ENCODE data around the gene GGT6. TPM values are rescaled to one million over a fixed set of nuclear protein-coding genes. Genes with fewer than 3 reads are reported as not detected.

Gene GGT6
- polyA plus RNA-seq, 1 donor (not counting 4 experiments of a cell fraction or from before 2014, with no cell fraction given) = 0.93 TPM

DNA sequence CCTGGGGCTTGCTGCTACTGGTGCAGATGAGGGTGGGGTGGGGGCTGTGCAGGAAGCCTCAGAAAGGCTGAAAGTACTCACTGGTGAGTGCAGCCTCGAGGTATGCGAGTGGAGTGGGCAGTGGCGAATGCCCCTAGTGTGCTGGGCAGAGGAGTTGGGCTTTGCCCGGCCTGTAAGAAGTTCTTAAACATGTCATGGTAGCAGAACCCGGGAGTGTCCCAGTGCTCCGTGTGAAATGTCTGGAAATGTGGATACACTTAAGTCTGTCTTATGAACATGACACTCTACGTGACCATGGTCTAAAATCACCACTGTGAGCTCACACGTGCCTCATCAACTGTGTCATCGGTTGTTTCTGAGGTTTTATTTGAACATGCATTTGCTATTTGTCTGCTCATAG, 25.7 kb upstream of the GGT6 start:
- H3K79me2 ChIP-seq (ENCODE audit: control insufficient read depth, insufficient read depth, low read length) = no peaks in the 10 kb centered on the region
- no peaks in the 10 kb centered on the region for H4K20me1 ChIP-seq (ENCODE audit: control insufficient read depth, extremely low read depth, insufficient read depth, low read length)
- DNase-seq (ENCODE audit: low read depth, low spot score) (no peak), FAIRE-seq (no peak)
- dilution Hi-C loops (cut with MboI; ENCODE audit: extremely low pct_ligation_motif_present, low sequenced_read_pairs) = no loop called here
- no peak overlapping the region for H3K4me2 ChIP-seq (ENCODE audit: control insufficient read depth, extremely low read depth, insufficient read depth, low read depth, low read length)
- H3K27me3 ChIP-seq (ENCODE audit: control insufficient read depth, extremely low read depth, insufficient read depth, low read length) = peaks cover 83% of the 10 kb centered on the region
- H3K4me1 ChIP-seq (ENCODE audit: control insufficient read depth, extremely low read depth, insufficient read depth, low read length) = no peaks in the 10 kb centered on the region
- H3K9ac ChIP-seq (ENCODE audit: control insufficient read depth, extremely low read depth, insufficient read depth, low read length) = no peak overlapping the region
- no peak for TF ChIP-seq EZH2 (IDR thresholded peaks at IDR 0.05; ENCODE audit: low read length)
- TF ChIP-seq, protein P1, sequence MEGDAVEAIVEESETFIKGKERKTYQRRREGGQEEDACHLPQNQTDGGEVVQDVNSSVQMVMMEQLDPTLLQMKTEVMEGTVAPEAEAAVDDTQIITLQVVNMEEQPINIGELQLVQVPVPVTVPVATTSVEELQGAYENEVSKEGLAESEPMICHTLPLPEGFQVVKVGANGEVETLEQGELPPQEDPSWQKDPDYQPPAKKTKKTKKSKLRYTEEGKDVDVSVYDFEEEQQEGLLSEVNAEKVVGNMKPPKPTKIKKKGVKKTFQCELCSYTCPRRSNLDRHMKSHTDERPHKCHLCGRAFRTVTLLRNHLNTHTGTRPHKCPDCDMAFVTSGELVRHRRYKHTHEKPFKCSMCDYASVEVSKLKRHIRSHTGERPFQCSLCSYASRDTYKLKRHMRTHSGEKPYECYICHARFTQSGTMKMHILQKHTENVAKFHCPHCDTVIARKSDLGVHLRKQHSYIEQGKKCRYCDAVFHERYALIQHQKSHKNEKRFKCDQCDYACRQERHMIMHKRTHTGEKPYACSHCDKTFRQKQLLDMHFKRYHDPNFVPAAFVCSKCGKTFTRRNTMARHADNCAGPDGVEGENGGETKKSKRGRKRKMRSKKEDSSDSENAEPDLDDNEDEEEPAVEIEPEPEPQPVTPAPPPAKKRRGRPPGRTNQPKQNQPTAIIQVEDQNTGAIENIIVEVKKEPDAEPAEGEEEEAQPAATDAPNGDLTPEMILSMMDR (optimal IDR thresholded peaks at IDR 0.05 in 1 of 3, IDR thresholded peaks at IDR 0.05 in 1 of 3, conservative IDR thresholded peaks at IDR 0.05 in 1 of 3; ENCODE audit: extremely low read depth in 1 of 3, insufficient read depth in 2 of 3, low read length in 3 of 3) = no peak
- no peaks in the 10 kb centered on the region for H3K9me1 ChIP-seq (ENCODE audit: control insufficient read depth, extremely low read depth, insufficient read depth, low read length)
- H3K4me3 ChIP-seq (ENCODE audit: control insufficient read depth in 2 of 3, extremely low read depth in 1 of 3, insufficient read depth in 2 of 3, low read depth in 1 of 3, low read length in 3 of 3) = no peak overlapping the region
- no peak overlapping the region for H3K27ac ChIP-seq (ENCODE audit: control insufficient read depth, insufficient read depth, low read length)
- H2AFZ ChIP-seq (ENCODE audit: control insufficient read depth, low read length) = no peak overlapping the region
- no peaks in the 10 kb centered on the region for H3K9me3 ChIP-seq (ENCODE audit: control insufficient read depth, low read depth, low read length)
- no peaks in the 10 kb centered on the region for H3K36me3 ChIP-seq (ENCODE audit: control insufficient read depth in 2 of 2, extremely low read depth in 1 of 2, insufficient read depth in 2 of 2, low read length in 2 of 2)

DNA sequence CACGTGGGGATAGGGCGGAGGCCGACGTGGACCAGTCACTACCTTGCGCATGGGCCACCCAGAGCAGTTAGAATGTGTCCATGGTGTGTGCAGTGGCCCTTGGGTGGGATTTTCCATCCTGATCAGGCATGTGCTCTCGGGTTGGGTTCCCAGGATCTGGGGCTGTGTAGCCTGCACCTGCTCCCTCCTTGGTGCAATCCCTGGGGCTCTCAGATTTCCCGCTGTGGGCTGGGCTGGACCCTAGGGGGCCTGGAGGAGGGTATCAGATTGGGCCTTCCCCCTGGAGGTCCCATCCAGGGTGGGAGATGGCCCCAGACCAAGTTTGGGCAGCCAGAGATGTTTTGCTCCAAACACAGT, 25.2 kb upstream of the GGT6 start:
- H3K79me2 ChIP-seq (ENCODE audit: control insufficient read depth, insufficient read depth, low read length) = no peaks in the 10 kb centered on the region
- H3K36me3 ChIP-seq (ENCODE audit: control insufficient read depth in 2 of 2, extremely low read depth in 1 of 2, insufficient read depth in 2 of 2, low read length in 2 of 2) = no peaks in the 10 kb centered on the region
- no peaks in the 10 kb centered on the region for H3K4me1 ChIP-seq (ENCODE audit: control insufficient read depth, extremely low read depth, insufficient read depth, low read length)
- no peak overlapping the region for H2AFZ ChIP-seq (ENCODE audit: control insufficient read depth, low read length)
- no peaks in the 10 kb centered on the region for H3K9me3 ChIP-seq (ENCODE audit: control insufficient read depth, low read depth, low read length)
- TF ChIP-seq, protein P1 (optimal IDR thresholded peaks at IDR 0.05 in 1 of 3, IDR thresholded peaks at IDR 0.05 in 1 of 3, conservative IDR thresholded peaks at IDR 0.05 in 1 of 3; ENCODE audit: extremely low read depth in 1 of 3, insufficient read depth in 2 of 3, low read length in 3 of 3) = no peak
- TF ChIP-seq EZH2 (IDR thresholded peaks at IDR 0.05; ENCODE audit: low read length) = no peak
- H3K27ac ChIP-seq (ENCODE audit: control insufficient read depth, insufficient read depth, low read length) = no peak overlapping the region
- dilution Hi-C loops (cut with MboI; ENCODE audit: extremely low pct_ligation_motif_present, low sequenced_read_pairs) = no loop called here
- no peak overlapping the region for H3K4me3 ChIP-seq (ENCODE audit: control insufficient read depth in 2 of 3, extremely low read depth in 1 of 3, insufficient read depth in 2 of 3, low read depth in 1 of 3, low read length in 3 of 3)
- no peak for FAIRE-seq
- no peak for DNase-seq (ENCODE audit: low read depth, low spot score)
- H3K4me2 ChIP-seq (ENCODE audit: control insufficient read depth, extremely low read depth, insufficient read depth, low read depth, low read length) = no peak overlapping the region
- no peak overlapping the region for H3K9ac ChIP-seq (ENCODE audit: control insufficient read depth, extremely low read depth, insufficient read depth, low read length)
- H4K20me1 ChIP-seq (ENCODE audit: control insufficient read depth, extremely low read depth, insufficient read depth, low read length) = no peaks in the 10 kb centered on the region
- H3K27me3 ChIP-seq (ENCODE audit: control insufficient read depth, extremely low read depth, insufficient read depth, low read length) = peaks cover 79% of the 10 kb centered on the region
- H3K9me1 ChIP-seq (ENCODE audit: control insufficient read depth, extremely low read depth, insufficient read depth, low read length) = no peaks in the 10 kb centered on the region

All from keratinocyte (primary cell).